Epidermal melanocyte (primary cell): ENCODE measurements around the gene KRTAP10-2.
"Not testable (repeated sequence)": the region's sequence is repeated elsewhere in the genome, so short reads cannot be mapped to it uniquely, and the experiment has no call there.

Experiments used
- DNase-seq: peaks from one replicate; pipeline ENCODE4 v3.0.0; 2011; ENCODE audit warnings: low spot score; ENCODE audit not compliant: insufficient read length

Gene KRTAP10-2

DNA sequence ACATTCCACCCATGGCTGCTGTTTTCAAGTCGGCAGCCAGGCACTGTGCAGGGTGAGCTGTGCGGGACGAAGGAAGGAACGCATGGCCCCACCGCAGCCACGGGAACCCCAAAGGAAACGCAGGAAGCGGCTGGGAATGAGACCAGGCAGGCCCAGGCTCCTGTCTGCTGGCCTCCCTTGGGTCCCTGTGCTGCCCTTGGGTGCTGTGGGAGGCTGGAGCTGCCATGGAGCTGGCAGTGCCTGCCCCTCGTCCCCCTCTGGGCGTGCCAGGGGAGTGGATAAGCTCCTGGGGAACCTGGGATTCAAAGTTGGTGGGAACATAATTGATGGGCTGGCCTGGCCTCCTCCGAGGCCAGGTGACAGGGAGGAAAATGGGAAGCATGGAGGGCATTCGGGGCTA lies 17.0 kb upstream of the KRTAP10-2 start:
- DNase-seq: no peak

- DNase-seq: no peak
These were observed 16.3 kb upstream of the KRTAP10-2 start for GRCh38 chr21:44567481-44568171.

GRCh38 chr21:44566403-44566802 lies 15.1 kb upstream of the KRTAP10-2 start:
- no peak for DNase-seq

- DNase-seq: no peak
These were observed 13.7 kb upstream of the KRTAP10-2 start for GRCh38 chr21:44564886-44565598.

DNA sequence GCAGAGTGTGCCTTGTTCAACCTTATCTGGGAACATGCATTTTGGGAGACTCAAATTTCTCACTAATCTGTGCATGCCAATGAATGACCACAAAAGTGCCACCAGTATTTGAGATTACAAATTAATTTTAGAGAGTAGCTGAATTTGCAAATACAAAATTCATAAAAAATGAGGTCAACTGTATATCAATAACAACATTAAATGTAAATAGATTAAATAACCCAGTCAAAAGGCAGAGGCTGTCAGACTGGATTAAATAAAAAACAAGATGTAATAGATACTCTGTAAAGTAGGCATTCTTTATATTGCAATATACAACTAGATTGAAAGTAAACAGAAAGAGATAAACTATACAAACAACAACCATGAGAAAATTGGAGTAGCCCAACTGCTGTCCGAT lies 12.8 kb upstream of the KRTAP10-2 start:
- DNase-seq: no peak

- DNase-seq: no peak
These were observed 7.4 kb upstream of the KRTAP10-2 start, which contains the start of gene KRTAP10-3 for GRCh38 chr21:44558695-44559094. KRTAP10-3 (minus strand) TSS chr21:44558795; CDS start chr21:44558715, 80 bp downstream.

- DNase-seq: not testable (repeated sequence)
These were observed 7.0 kb upstream of the KRTAP10-2 start for GRCh38 chr21:44558329-44558675.

DNA sequence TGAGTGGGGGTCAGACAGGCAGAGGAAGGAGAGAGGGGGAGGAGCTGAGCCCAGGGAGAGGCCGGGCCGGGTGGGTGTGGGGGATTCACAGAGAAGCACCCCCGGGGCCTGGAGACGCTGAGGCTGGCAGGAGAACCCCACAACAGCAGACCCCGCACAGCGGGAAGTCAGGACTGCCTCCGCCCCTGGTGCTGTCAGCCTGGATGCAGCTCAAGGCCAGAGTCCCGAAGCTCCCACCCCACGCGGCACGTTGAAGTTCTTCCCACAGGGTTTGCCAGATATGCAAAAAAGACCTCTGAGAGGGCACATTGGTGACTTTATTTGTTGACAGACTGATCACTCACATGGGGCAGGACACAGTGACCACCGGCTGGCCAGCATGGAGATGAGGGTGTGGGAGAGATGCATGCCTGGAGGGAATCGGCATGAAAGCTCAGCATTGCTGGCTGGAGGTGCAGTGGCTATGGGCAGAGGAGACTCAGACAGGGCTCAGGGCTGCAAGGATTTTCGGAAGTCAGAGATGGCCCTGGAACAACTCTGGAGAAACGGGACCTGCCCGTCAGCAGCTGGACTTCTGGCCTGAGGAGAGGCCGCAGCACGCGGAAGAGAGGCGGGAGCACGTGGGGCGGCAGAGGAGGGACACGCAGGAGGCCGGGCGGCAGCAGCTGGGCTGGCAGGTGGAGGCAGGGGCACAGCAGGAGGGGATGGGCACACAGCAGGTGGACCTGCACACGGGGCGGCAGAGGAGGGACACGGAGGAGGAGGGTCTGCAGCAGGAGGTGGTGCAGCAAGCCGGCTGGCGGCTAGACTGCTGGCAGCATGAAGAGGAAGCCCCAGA lies 6.4 kb upstream of the KRTAP10-2 start:
- no peak for DNase-seq

DNA sequence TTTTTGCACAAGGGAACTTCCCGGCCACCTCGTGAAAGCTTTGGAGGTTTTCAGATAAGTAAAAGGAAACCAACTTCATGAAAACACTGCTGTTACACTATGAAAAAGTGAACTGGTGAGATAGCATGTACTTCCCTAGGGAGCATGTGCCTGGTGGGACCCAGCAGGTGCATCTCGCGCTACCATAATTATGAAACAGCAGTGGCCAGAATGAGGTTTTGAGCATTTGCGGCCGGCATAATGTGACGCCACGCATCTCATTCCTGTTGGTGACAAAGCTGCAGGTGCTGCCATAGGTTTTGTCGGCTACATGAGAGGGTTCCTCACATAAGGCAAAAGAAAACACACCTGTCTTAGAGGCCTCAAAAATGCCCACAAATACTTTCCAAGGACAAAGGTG lies 5.6 kb upstream of the KRTAP10-2 start:
- DNase-seq: no peak

- no peak for DNase-seq
These were observed 4.0 kb upstream of the KRTAP10-2 start for GRCh38 chr21:44555200-44555875.

GRCh38 chr21:44552681-44553080 lies 1.4 kb upstream of the KRTAP10-2 start:
- DNase-seq: no peak

- DNase-seq: no peak
These were observed 831 bp upstream of the KRTAP10-2 start for GRCh38 chr21:44552136-44552535.

DNA sequence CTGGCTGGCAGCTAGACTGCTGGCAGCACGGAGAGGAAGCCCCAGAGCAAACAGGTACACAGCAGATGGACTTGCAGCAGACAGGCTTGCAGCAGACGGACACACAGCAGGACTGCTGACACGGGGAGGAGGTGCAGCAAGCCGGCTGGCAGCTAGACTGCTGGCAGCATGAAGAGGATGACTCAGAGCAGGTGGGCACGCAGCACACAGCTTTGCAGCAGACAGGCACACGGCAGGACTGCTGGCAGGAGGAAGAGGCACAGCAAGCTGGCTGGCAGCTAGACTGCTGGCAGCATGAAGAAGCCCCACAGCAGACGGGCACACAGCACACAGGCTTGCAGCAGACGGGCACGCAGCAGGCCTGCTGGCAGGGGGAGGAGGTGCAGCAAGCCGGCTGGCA lies 498 bp downstream of the KRTAP10-2 start:
- DNase-seq: no peak

GRCh38 chr21:44550285-44550684 lies 1.0 kb downstream of the KRTAP10-2 start:
- not testable (repeated sequence) for DNase-seq

- no peak for DNase-seq
These were observed 1.6 kb downstream of the KRTAP10-2 start for GRCh38 chr21:44549525-44550211.

GRCh38 chr21:44548922-44549321 lies 2.4 kb downstream of the KRTAP10-2 start:
- no peak for DNase-seq

DNA sequence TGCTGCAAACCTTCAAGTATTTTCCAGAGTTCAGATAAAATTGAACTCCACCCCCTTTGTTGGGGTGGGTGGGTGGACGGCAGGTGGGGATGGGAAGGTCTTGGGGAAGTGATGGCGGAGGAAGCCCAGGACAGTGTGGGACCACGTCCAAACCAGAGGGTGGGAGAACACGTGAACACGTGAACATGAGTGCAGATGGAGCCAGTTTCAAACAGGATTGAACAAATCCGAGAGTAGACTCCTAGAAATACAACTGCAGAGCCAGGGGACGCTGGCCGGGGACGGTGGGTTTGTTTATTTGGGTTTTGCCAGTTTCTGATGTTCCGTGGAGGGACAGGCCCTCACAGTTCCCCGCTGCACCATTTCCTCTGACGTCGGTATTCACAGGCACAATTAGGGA lies 2.9 kb downstream of the KRTAP10-2 start:
- no peak for DNase-seq

GRCh38 chr21:44547656-44548331 lies 3.5 kb downstream of the KRTAP10-2 start:
- DNase-seq: no peak

DNA sequence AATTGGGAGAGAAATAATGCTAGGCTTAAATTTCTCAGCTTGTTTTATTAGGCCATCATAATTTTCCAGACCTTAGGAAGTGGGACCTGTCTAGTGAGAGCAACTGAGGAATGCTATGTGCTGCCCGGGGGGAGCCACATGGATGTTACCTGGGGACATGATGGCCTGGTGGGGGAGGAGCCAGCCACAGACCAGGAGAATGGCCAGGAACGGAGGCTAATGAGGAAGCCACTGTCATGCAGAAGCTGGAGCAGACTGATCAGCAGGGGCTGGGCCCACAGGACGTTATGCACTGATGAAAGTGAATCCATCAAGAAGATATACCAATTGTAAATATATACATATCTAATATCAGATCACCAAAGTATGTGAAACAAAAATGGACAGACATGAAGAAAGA lies 6.7 kb downstream of the KRTAP10-2 start:
- DNase-seq: no peak

DNA sequence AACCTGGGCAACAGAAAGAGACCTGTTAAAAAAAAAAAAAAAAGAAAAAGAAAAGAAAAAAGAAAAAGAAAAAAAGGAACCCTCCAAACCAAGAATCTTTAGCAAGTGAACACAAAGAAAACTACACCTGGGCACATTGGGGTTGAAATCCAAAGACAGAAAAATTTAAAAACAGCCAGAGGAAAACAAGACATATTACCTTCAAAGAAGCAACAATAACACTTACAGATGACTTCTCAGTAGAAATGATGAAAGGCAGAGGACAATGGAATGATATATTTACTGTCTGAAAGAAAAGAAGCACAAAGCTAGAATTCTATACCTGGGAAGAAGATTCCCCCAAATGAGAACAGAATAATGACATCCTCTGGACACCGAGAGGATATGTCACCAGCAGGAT lies 8.6 kb downstream of the KRTAP10-2 start:
- no peak for DNase-seq
